Loucy (cell line): ENCODE measurements around the gene CRB3.
A peak's percentile ranks its signal among the peaks of the same experiment; 100 is the strongest.

ENCODE experiments used
- H2AFZ ChIP-seq: fragments of 200-600 bp; sonication (generic); 2 replicates; pipeline ENCODE4 v1.6.0; 2016; ENCODE audit warnings: antibody characterized with exemption, mild to moderate bottlenecking, low read length, moderate library complexity
- H3F3A ChIP-seq: fragments of 200-600 bp; 2 replicates; pipeline ENCODE4 v1.6.0; 2016; ENCODE audit warnings: antibody characterized with exemption, low read depth, mild to moderate bottlenecking
- H3K27me3 ChIP-seq: fragments of 200-600 bp; sonication (generic); 2 replicates; pipeline ENCODE4 v1.6.1; 2014; ENCODE audit warnings: low read length, mild to moderate bottlenecking; ENCODE audit not compliant: insufficient read depth, poor library complexity, severe bottlenecking
- H3K36me3 ChIP-seq: fragments of 200-600 bp; sonication (generic); 2 replicates; pipeline ENCODE4 v1.6.1; 2016; ENCODE audit warnings: low read length; ENCODE audit not compliant: insufficient read depth
- H3K4me1 ChIP-seq: fragments of 200-600 bp; sonication (generic); 2 replicates; pipeline ENCODE4 v1.5.1; 2014; ENCODE audit warnings: low read length, mild to moderate bottlenecking; ENCODE audit not compliant: insufficient read depth, poor library complexity, severe bottlenecking
- H3K4me2 ChIP-seq: fragments of 200-600 bp; sonication (generic); 2 replicates; pipeline ENCODE4 v1.6.0; 2014; ENCODE audit warnings: antibody characterized with exemption, low read length, low read depth, mild to moderate bottlenecking; ENCODE audit not compliant: poor library complexity, severe bottlenecking
- H3K4me3 ChIP-seq: fragments of 200-600 bp; sonication (generic); 2 replicates; pipeline ENCODE4 v1.5.1; 2014; ENCODE audit warnings: low read length, mild to moderate bottlenecking, mixed read lengths; ENCODE audit not compliant: poor library complexity, severe bottlenecking
- H3K79me2 ChIP-seq: fragments of 200-600 bp; sonication (generic); 2 replicates; pipeline ENCODE4 v1.6.1; 2014; ENCODE audit warnings: low read length; ENCODE audit not compliant: insufficient read depth
- H3K9ac ChIP-seq: fragments of 200-600 bp; sonication (generic); 2 replicates; pipeline ENCODE4 v1.6.0; 2014; ENCODE audit warnings: mild to moderate bottlenecking, low read depth, low read length, moderate library complexity; ENCODE audit not compliant: poor library complexity, severe bottlenecking
- H3K9me2 ChIP-seq: fragments of 200-600 bp; sonication (generic); replicated peaks from 2 replicates; pipeline ENCODE4 v1.6.1; 2016; ENCODE audit warnings: low read depth, low read length, mixed read lengths
- H3K9me3 ChIP-seq: fragments of 200-600 bp; sonication (generic); 2 replicates; pipeline ENCODE4 v1.6.1; 2014; ENCODE audit warnings: mild to moderate bottlenecking, antibody characterized with exemption, low read length, low read depth; ENCODE audit not compliant: insufficient read depth
- H4K20me1 ChIP-seq: fragments of 200-600 bp; sonication (generic); 2 replicates; pipeline ENCODE4 v1.6.0; 2014; ENCODE audit warnings: antibody characterized with exemption, low read length, mild to moderate bottlenecking; ENCODE audit not compliant: insufficient read depth, poor library complexity, severe bottlenecking
- EZH2phosphoT487 ChIP-seq: fragments of 200-600 bp; IDR thresholded peaks from 2 replicates; pipeline ENCODE4 v1.6.1; 2018; ENCODE audit warnings: antibody characterized with exemption, mild to moderate bottlenecking, moderate library complexity, borderline replicate concordance
- TF ChIP-seq, protein P1 (sequence below): fragments of 200-600 bp; sonication (generic); conservative IDR thresholded peaks from 2 replicates; pipeline ENCODE4 v1.5.1; 2014; ENCODE audit warnings: mild to moderate bottlenecking, antibody characterized with exemption, low read length

The CRB3 gene

DNA sequence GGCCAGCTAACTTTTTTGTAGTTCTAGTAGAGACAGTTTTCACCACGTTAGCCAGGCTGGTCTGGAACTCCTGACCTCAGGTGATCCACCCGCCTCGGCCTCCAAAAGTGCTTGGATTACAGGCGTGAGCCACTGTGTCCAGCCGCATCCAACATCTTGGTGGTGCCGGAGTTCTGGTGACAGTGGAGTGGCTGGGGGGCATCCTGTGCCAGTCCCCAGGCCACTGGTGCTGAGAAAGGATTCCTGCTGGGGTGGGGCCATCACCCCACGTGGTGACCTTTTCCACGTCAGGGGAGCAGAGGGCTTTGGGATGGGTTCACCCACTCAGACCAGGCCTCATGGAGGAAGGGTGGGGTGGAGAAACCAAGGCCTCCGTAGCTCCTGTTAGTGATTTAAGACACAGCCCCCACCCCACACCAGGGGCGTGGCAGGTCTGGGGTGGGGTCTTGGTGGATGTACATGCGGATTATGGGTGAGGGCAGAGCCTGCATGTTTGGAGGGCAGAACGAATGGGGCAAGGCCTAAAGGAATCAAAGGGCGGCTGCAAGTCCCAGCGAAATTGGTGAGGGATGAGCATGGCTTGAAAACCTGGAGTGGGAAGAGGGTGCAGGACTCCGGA lies 51.0 kb downstream of the CRB3 start:
- Histone ChIP-seq H3K9ac (no peak overlapping the region), H3K4me3 (no peak overlapping the region), H3K79me2 (no peaks in the 10 kb centered on the region), H3K9me3 (no peaks in the 10 kb centered on the region), H3K27me3 (no peaks in the 10 kb centered on the region), H3K4me1 (peaks cover 17% of the 10 kb centered on the region), H3K4me2 (no peak overlapping the region), H3K36me3 (no peaks in the 10 kb centered on the region), H3F3A (no peaks in the 10 kb centered on the region), H4K20me1 (no peaks in the 10 kb centered on the region), H2AFZ (no peak overlapping the region), H3K9me2 (no peaks in the 10 kb centered on the region)
- TF ChIP-seq, protein P1, sequence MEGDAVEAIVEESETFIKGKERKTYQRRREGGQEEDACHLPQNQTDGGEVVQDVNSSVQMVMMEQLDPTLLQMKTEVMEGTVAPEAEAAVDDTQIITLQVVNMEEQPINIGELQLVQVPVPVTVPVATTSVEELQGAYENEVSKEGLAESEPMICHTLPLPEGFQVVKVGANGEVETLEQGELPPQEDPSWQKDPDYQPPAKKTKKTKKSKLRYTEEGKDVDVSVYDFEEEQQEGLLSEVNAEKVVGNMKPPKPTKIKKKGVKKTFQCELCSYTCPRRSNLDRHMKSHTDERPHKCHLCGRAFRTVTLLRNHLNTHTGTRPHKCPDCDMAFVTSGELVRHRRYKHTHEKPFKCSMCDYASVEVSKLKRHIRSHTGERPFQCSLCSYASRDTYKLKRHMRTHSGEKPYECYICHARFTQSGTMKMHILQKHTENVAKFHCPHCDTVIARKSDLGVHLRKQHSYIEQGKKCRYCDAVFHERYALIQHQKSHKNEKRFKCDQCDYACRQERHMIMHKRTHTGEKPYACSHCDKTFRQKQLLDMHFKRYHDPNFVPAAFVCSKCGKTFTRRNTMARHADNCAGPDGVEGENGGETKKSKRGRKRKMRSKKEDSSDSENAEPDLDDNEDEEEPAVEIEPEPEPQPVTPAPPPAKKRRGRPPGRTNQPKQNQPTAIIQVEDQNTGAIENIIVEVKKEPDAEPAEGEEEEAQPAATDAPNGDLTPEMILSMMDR, result no peak
- TF ChIP-seq EZH2phosphoT487, result no peak

DNA sequence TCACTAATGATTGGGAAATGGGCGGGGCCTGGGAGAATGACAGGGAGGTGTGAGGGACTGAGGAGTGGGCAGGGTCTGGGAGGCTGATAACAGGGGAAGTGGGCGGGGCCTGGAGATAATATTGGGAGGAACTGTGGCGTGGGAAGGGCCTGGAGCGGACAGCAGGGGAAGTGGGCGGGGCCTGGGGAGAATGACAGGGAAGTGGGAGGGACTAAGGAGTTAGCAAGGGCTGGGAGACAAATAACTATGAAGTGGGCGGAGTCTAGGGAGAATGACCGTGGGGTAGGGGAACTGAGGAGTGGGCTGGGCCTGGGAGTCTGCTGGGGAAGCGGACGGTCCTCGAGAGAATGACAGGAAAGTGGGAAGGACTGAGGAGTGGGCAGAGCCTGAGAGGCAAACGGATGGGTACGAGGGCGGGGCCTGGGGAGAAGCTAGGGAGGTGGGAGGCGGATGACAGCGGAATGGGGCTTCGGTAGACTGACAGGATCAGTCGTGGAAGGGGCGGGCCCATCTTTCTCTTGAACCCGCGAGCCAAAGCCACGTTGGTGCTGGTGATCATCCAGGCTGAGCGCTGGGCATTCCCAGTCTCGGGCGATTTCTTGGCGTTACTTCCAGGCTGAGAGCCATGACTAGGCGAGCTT lies 52.1 kb downstream of the CRB3 start:
- H3K4me2 ChIP-seq, result peak overlapping the region; percentile 96
- no peaks in the 10 kb centered on the region for H3K27me3 ChIP-seq
- H3K4me1 ChIP-seq, result peaks cover 17% of the 10 kb centered on the region
- peak overlapping the region; percentile 91 for H3K9ac ChIP-seq
- no peaks in the 10 kb centered on the region for H3F3A ChIP-seq
- TF ChIP-seq, protein P1, result no peak
- TF ChIP-seq EZH2phosphoT487, result no peak
- peak overlapping the region; percentile 98 for H2AFZ ChIP-seq
- H3K36me3 ChIP-seq, result no peaks in the 10 kb centered on the region
- peak overlapping the region; percentile 94 for H3K4me3 ChIP-seq
- H3K9me3 ChIP-seq, result no peaks in the 10 kb centered on the region
- no peaks in the 10 kb centered on the region for H3K9me2 ChIP-seq
- no peaks in the 10 kb centered on the region for H3K79me2 ChIP-seq
- H4K20me1 ChIP-seq, result no peaks in the 10 kb centered on the region
